Transverse colon (tissue), 4 donors: ENCODE data around the gene PLEKHA7. TPM values are rescaled to one million over a fixed set of nuclear protein-coding genes. Genes with fewer than 3 reads are reported as not detected.

Experiments used
- DNase-seq: peaks from one replicate; pipeline ENCODE4 v3.0.0-alpha.2; 2019
- H3K27ac ChIP-seq, 4 donors: fragments of 200-600 bp; sonication (generic); 2 replicates each; pipeline ENCODE4 v1.5.1; 2016 to 2018; ENCODE audit warnings: inconsistent platforms in 4 of 4
- H3K27me3 ChIP-seq: fragments of 200-600 bp; sonication (generic); 2 replicates; pipeline ENCODE4 v1.5.1; 2017; ENCODE audit warnings: inconsistent platforms
- H3K36me3 ChIP-seq, 4 donors: fragments of 200-600 bp; sonication (generic); 2 replicates each; pipeline ENCODE4 v1.5.1; 2017 to 2019; ENCODE audit warnings: inconsistent platforms in 4 of 4
- H3K4me1 ChIP-seq, 4 donors: fragments of 200-600 bp; sonication (generic); 2 replicates each; pipeline ENCODE4 v1.5.1; 2017 to 2020; ENCODE audit warnings: inconsistent platforms in 4 of 4
- H3K4me3 ChIP-seq, 4 donors: fragments of 200-600 bp; sonication (generic); 1 replicate in 1 of 4; 2 replicates in 3 of 4; pipeline versions ENCODE4 v1.5.1 to v1.6.1; 2017 to 2019; ENCODE audit warnings: inconsistent platforms in 4 of 4
- H3K9me3 ChIP-seq, 2 donors: fragments of 200-600 bp; sonication (generic); 2 replicates each; pipeline ENCODE4 v1.5.1; 2017 to 2019; ENCODE audit warnings: inconsistent platforms in 2 of 2
- CTCF ChIP-seq, 5 experiments: fragments of 200-600 bp in 3 of 5; fragments of 450-650 bp in 2 of 5; sonication (generic) in 3 of 5; IDR thresholded peaks; 1 replicate in 2 of 5; 2 replicates in 3 of 5; pipeline ENCODE4 v1.5.1; 2016 to 2017; ENCODE audit warnings: antibody characterized with exemption in 5 of 5, inconsistent platforms in 3 of 5, mild to moderate bottlenecking in 2 of 5, moderate library complexity in 1 of 5
- EP300 ChIP-seq: sonication (generic); formaldehyde crosslinking; IDR thresholded peaks from one replicate; pipeline ENCODE4 v1.6.1; 2017; ENCODE audit warnings: antibody characterized with exemption, low read depth
- POLR2A ChIP-seq: fragments of 450-650 bp; IDR thresholded peaks from one replicate; pipeline ENCODE4 v1.6.1; 2016; ENCODE audit warnings: antibody characterized with exemption, mild to moderate bottlenecking, moderate library complexity
- POLR2AphosphoS5 ChIP-seq, 3 donors: sonication (generic); formaldehyde crosslinking; IDR thresholded peaks; one replicate each; pipeline ENCODE4 v1.6.1; 2016; ENCODE audit warnings: antibody characterized with exemption in 3 of 3
- WGBS, 2 donors: methylation state at CpG; one replicate each; pipeline ENCODE4 v1.1.5; 2018; ENCODE audit warnings: low coverage in 1 of 2; 5-methylcytosine and 5-hydroxymethylcytosine counted together
- in situ Hi-C, 4 donors: fragments of 200-750 bp; cut with MboI; loops; one replicate each; pipeline versions ENCODE4 v1.15.0 to v1.15.1; 2017; ENCODE audit warnings: low sequenced_read_pairs in 3 of 4, low pct_ligation_motif_present in 1 of 4, low pct_unique_long_range_greater_than_20kb in 1 of 4
- intact Hi-C: fragments of 100-400 bp; cut with DNase I; formaldehyde crosslinking; loops from one replicate; pipeline ENCODE4 v1.15.1; 2023; ENCODE audit warnings: low total_unique reads
- total RNA-seq, 4 donors: library from RNA; depleted of rRNA; stranded (reverse); fragments of >200 nt; gene quantifications; one replicate each; pipeline ENCODE4 v1.1.0, GENCODE V29; 2016

The PLEKHA7 gene
- total RNA-seq, 4 donors from 2014 or later = 109 to 243 (median 114) TPM

- WGBS, 2 donors = 35 to 37% methylated on average over 2 of the region's 2 CpGs
- peaks cover 0 to 54% (median 17%) of the 10 kb centered on the region in 4 donors for H3K4me1 ChIP-seq
- H3K27me3 ChIP-seq = no peaks in the 10 kb centered on the region
- in situ Hi-C loops = no loop called here
- no peaks in the 10 kb centered on the region for H3K36me3 ChIP-seq
- no peak for DNase-seq
- peak overlapping the region in 2 of 4 donors; percentile 19 to 20 for H3K27ac ChIP-seq
- TF ChIP-seq CTCF (IDR thresholded peaks at IDR 0.05) = no peak
- TF ChIP-seq EP300 = no peak
- intact Hi-C loops = no loop called here
- H3K4me3 ChIP-seq = no peak overlapping the region
- H3K9me3 ChIP-seq = no peaks in the 10 kb centered on the region
Measured at GRCh38 chr11:16902781-16903378, 111.3 kb downstream of the PLEKHA7 start.

GRCh38 chr11:16902182-16902581, 112.0 kb downstream of the PLEKHA7 start:
- H3K4me3 ChIP-seq = no peak overlapping the region
- WGBS, 2 donors = 68 to 69% methylated on average over 6 of the region's 6 CpGs
- DNase-seq = no peak
- peaks cover 0 to 60% (median 22%) of the 10 kb centered on the region in 4 donors for H3K4me1 ChIP-seq
- H3K9me3 ChIP-seq = no peaks in the 10 kb centered on the region
- H3K36me3 ChIP-seq = no peaks in the 10 kb centered on the region
- in situ Hi-C loops (no loop called here), intact Hi-C loops (no loop called here)
- H3K27me3 ChIP-seq = no peaks in the 10 kb centered on the region
- TF ChIP-seq EP300 (no peak), POLR2A (no peak), POLR2AphosphoS5 (IDR thresholded peaks at IDR 0.05) (no peak), CTCF (IDR thresholded peaks at IDR 0.05) (no peak)
- H3K27ac ChIP-seq = peak overlapping the region in 1 of 4 donors; percentile 20

- no peaks in the 10 kb centered on the region for H3K27me3 ChIP-seq
- H3K36me3 ChIP-seq = no peaks in the 10 kb centered on the region
- H3K4me3 ChIP-seq = no peak overlapping the region
- peaks cover 0 to 60% (median 22%) of the 10 kb centered on the region in 4 donors for H3K4me1 ChIP-seq
- no peak for DNase-seq
- in situ Hi-C loops = no loop called here
- H3K27ac ChIP-seq = peak overlapping the region in 2 of 4 donors; percentile 1 to 2
- no peak for TF ChIP-seq POLR2A
- no peak for TF ChIP-seq CTCF (IDR thresholded peaks at IDR 0.05)
- no peak for TF ChIP-seq POLR2AphosphoS5 (IDR thresholded peaks at IDR 0.05)
- TF ChIP-seq EP300 = no peak
- intact Hi-C loops = no loop called here
- H3K9me3 ChIP-seq = no peaks in the 10 kb centered on the region
Measured at GRCh38 chr11:16900491-16900890, 113.7 kb downstream of the PLEKHA7 start.

GRCh38 chr11:16899708-16900303, 114.4 kb downstream of the PLEKHA7 start:
- Histone ChIP-seq H3K27me3 (no peaks in the 10 kb centered on the region), H3K4me3 (no peak overlapping the region), H3K27ac (peak overlapping the region in 3 of 4 donors; percentile 1 to 31 (median 2)), H3K36me3 (no peaks in the 10 kb centered on the region), H3K9me3 (no peaks in the 10 kb centered on the region), H3K4me1 (peaks cover 0 to 53% (median 22%) of the 10 kb centered on the region in 4 donors)
- DNase-seq = no peak
- intact Hi-C loops = no loop called here
- in situ Hi-C loops = no loop called here
- no peak for TF ChIP-seq EP300
- TF ChIP-seq POLR2AphosphoS5 (IDR thresholded peaks at IDR 0.05) = peak in 1 of 3 donors; percentile 24
